GM23338 (cell line): ENCODE results near the gene SLC10A2.

Experiments
- CREB1 ChIP-seq: fragments of 250-450 bp; sonication (Bioruptor Pico); IDR thresholded peaks from 2 replicates; pipeline ENCODE4 v1.5.0; 2020; ENCODE audit warnings: low read depth, mild to moderate bottlenecking, moderate library complexity
- CTCF ChIP-seq, 2 experiments: fragments of 200-600 bp in 1 of 2; sonication (generic) in 1 of 2; conservative IDR thresholded peaks; 2 replicates each; pipeline versions ENCODE4 v1.5.1 to v1.6.1; 2016 to 2017; ENCODE audit warnings: antibody characterized with exemption in 2 of 2, low read depth in 2 of 2, mild to moderate bottlenecking in 2 of 2, moderate library complexity in 1 of 2
- ETS1 ChIP-seq: IDR thresholded peaks from 2 replicates; pipeline ENCODE4 v1.6.1; 2016; ENCODE audit warnings: antibody characterized with exemption
- EZH2phosphoT487 ChIP-seq: fragments of 200-600 bp; sonication (generic); IDR thresholded peaks from one replicate; pipeline ENCODE4 v1.8.1; 2018; ENCODE audit warnings: antibody characterized with exemption; ENCODE audit not compliant: unreplicated experiment
- JUNB ChIP-seq: IDR thresholded peaks from one replicate; pipeline ENCODE4 v1.6.1; 2016; ENCODE audit warnings: antibody characterized with exemption; ENCODE audit not compliant: unreplicated experiment
- NANOG ChIP-seq: IDR thresholded peaks from 2 replicates; pipeline ENCODE4 v1.6.1; 2016; ENCODE audit warnings: antibody characterized with exemption, borderline replicate concordance
- POLR2AphosphoS5 ChIP-seq: IDR thresholded peaks from 2 replicates; pipeline ENCODE4 v1.6.1; 2016; ENCODE audit warnings: antibody characterized with exemption, low read depth
- REST ChIP-seq: IDR thresholded peaks from one replicate; pipeline ENCODE4 v1.6.1; 2018; ENCODE audit warnings: antibody characterized with exemption; ENCODE audit not compliant: unreplicated experiment
- ZNF114 ChIP-seq: fragments of 250-450 bp; sonication (Bioruptor Pico); IDR thresholded peaks from 2 replicates; pipeline ENCODE4 v1.5.0; 2020; ENCODE audit warnings: mild to moderate bottlenecking, moderate library complexity

GRCh38 chr13:103087275-103087674 lies 21.1 kb upstream of the SLC10A2 start:
- TF ChIP-seq CTCF (conservative IDR thresholded peaks at IDR 0.05; ENCODE audit: low read depth in 2 of 2) (no peak), ETS1 (no peak), REST (no peak), ZNF114 (CRISPR knock-in tag) (no peak), POLR2AphosphoS5 (no peak), CREB1 (CRISPR knock-in tag) (no peak), NANOG (no peak), JUNB (no peak), EZH2phosphoT487 (no peak)
